ENCODE results near the gene LARP1B. TPM values are rescaled to one million over a fixed set of nuclear protein-coding genes. Genes with fewer than 3 reads are reported as not detected.

Gene LARP1B
- total RNA-seq, 1 experiment from 2014 or later: 42.9 TPM

DNA sequence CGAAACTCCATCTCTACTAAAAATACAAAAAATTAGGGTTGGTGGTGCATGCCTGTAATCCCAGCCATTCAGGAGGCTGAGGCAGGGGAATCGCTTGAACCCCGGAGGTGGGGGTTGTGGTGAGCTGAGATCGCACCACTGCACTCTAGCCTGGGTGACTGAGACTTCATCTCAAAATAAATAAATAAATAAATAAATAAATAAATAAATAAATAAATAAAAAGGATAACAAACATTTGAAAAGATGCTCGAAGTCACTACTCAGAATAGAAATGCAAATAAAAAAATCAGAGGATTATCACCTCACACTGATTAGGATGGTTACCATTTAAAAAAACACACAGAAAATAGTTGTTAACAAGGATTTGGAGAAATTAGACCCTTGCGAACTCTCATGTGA is 73.8 kb downstream of the LARP1B start:
- H4K91ac ChIP-seq (ENCODE audit: insufficient read length, low read depth, low read length): no peak overlapping the region
- no peak overlapping the region for H3K14ac ChIP-seq (ENCODE audit: insufficient read depth, low read length)
- H4K5ac ChIP-seq (ENCODE audit: insufficient read length, low read depth, low read length): no peak overlapping the region
- no peak overlapping the region for H3K4me2 ChIP-seq (ENCODE audit: insufficient read depth, insufficient read length, low read length)
- H4K8ac ChIP-seq (replicated peaks; ENCODE audit: insufficient read length, low read depth, low read length): no peak overlapping the region
- no peak overlapping the region for H2BK5ac ChIP-seq (ENCODE audit: insufficient read length, low read length)
- no peaks in the 10 kb centered on the region for H3K79me1 ChIP-seq (ENCODE audit: insufficient read depth, low read depth, low read length, poor library complexity, severe bottlenecking)
- no peak overlapping the region for H3K4ac ChIP-seq (ENCODE audit: low read depth, low read length)
- no peaks in the 10 kb centered on the region for H4K20me1 ChIP-seq (ENCODE audit: control insufficient read depth, insufficient read depth, insufficient read length)
- no peak for TF ChIP-seq CTCF (conservative IDR thresholded peaks at IDR 0.05)
- H3K27me3 ChIP-seq (ENCODE audit: insufficient read depth, low read length): no peaks in the 10 kb centered on the region
- no peak overlapping the region for H2AFZ ChIP-seq (ENCODE audit: low read length)
- no peaks in the 10 kb centered on the region for H3K9me3 ChIP-seq (ENCODE audit: control insufficient read depth, low read depth, low read length)
- H3K18ac ChIP-seq (ENCODE audit: insufficient read length, low read depth, low read length): no peak overlapping the region
- no peaks in the 10 kb centered on the region for H3K23me2 ChIP-seq (ENCODE audit: insufficient read length, low read depth, low read length, poor library complexity, severe bottlenecking)
- H3T11ph ChIP-seq (ENCODE audit: low read length): no peak overlapping the region
- H3K36me3 Mint-ChIP-seq (ENCODE audit: insufficient read depth in 1 of 3, low read depth in 3 of 3): peaks cover 23 to 48% (median 28%) of the 10 kb centered on the region in 3 experiments
- no peak overlapping the region for H3K27ac ChIP-seq (ENCODE audit: insufficient read length, low read depth, low read length)
- H3K79me2 ChIP-seq (ENCODE audit: insufficient read depth, low read length): no peaks in the 10 kb centered on the region
- H3K23ac ChIP-seq (ENCODE audit: insufficient read length, low read depth, low read length): no peak overlapping the region
- H2AK5ac ChIP-seq (ENCODE audit: insufficient read length, low read length): no peak overlapping the region
- no peaks in the 10 kb centered on the region for H3K27me3 Mint-ChIP-seq (ENCODE audit: low read depth)
- no CpG with 5 or more reads among the region's 6 CpGs for WGBS (ENCODE audit: extremely low coverage, insufficient read length, low lambda C conversion rate)
- no peak overlapping the region for H3K27ac Mint-ChIP-seq
- H2BK20ac ChIP-seq (ENCODE audit: low read depth, low read length, poor library complexity, severe bottlenecking): no peak overlapping the region
- H3K9ac ChIP-seq (ENCODE audit: extremely low read depth, insufficient read length, low read length): no peak overlapping the region
- no peak overlapping the region for H2BK120ac ChIP-seq (ENCODE audit: low read depth, low read length, poor library complexity, severe bottlenecking)
- DNase-seq: no peak
- H3K4me3 Mint-ChIP-seq: no peak overlapping the region
- no peak overlapping the region for H3K56ac ChIP-seq (ENCODE audit: insufficient read length, low read depth, low read length)
- no peak overlapping the region for H2BK15ac ChIP-seq (ENCODE audit: low read depth, low read length)
- no peak overlapping the region for H2BK12ac ChIP-seq (ENCODE audit: insufficient read length, low read depth, low read length)
- no peaks in the 10 kb centered on the region for H3K4me1 ChIP-seq (ENCODE audit: insufficient read depth, low read length)
- peaks cover 2 to 10% of the 10 kb centered on the region in 2 experiments; a peak in 3 of 4 replicates for H3K4me1 Mint-ChIP-seq
- H3K9me3 Mint-ChIP-seq: peaks cover 2 to 3% of the 10 kb centered on the region in 2 experiments; a peak in 4 of 5 replicates

Measured in H9 (cell line).